C4-2B (cell line): ENCODE results near the gene ZNF513.

Experiments
- CTCF ChIP-seq: fragments of 450-650 bp; conservative IDR thresholded peaks from 2 replicates; pipeline ENCODE4 v1.5.1; 2017; ENCODE audit warnings: mild to moderate bottlenecking
- ZFX ChIP-seq: fragments of 450-650 bp; IDR thresholded peaks from 2 replicates; pipeline ENCODE4 v1.6.1; 2017

- no peak for TF ChIP-seq CTCF
- TF ChIP-seq ZFX, result no peak
These were observed 4.2 kb downstream of the ZNF513 start for GRCh38 chr2:27376151-27376865.
